GM12875 (cell line): Measurements from ENCODE around the gene GPR35.

Experiments used
- H3K4me3 ChIP-seq: one replicate; pipeline ENCODE4 v1.5.1; 2011; ENCODE audit warnings: low read depth, low read length, control low read depth
- TF ChIP-seq, protein P1 (sequence below): IDR thresholded peaks from 2 replicates; pipeline ENCODE4 v1.5.1; 2011; ENCODE audit warnings: low read depth, mild to moderate bottlenecking, control low read depth, inconsistent platforms, low read length, moderate library complexity, borderline replicate concordance; ENCODE audit not compliant: insufficient read depth

GPR35 gene, protein sequence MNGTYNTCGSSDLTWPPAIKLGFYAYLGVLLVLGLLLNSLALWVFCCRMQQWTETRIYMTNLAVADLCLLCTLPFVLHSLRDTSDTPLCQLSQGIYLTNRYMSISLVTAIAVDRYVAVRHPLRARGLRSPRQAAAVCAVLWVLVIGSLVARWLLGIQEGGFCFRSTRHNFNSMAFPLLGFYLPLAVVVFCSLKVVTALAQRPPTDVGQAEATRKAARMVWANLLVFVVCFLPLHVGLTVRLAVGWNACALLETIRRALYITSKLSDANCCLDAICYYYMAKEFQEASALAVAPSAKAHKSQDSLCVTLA

DNA sequence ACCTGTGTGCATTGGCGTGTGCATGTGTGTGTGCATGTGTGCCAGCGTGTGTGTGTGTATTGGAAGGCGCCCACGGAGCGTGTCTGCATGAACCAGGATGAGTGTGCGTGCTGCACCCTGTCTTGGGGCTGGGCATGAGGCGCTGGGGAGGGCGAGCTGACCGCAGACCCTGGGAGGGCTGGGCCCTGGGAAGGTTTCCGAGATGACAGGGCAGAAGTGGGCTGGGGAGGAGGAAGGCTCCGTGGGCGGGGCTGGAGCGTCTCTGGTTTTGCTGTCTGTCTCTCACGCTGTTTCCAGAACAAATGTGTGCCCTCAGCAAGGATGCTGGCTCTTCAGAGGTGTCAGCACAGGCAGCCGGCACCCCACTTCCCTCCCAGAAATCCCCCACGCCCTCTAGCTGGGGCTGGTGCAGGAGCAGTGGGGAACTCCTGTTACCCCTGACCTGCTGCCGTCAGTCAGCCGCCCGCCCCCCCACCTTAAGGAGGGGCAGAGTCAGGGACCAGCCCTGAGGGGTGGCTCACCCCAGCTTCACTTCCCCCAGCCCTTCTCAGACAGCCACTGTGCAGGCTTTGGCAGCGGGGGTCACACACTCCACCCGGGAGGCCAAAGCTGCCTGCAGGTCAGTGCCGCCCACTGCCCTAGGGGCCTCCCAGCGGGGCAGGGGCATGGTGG lies at the start of gene GPR35:
Gene GPR35 (plus strand): TSS at position 531 of the 672 bp plus-strand sequence. CDS start 4,473 bp downstream, outside the sequence.
- no peak within 1 kb of the TSS for H3K4me3 ChIP-seq
- TF ChIP-seq, protein P1, sequence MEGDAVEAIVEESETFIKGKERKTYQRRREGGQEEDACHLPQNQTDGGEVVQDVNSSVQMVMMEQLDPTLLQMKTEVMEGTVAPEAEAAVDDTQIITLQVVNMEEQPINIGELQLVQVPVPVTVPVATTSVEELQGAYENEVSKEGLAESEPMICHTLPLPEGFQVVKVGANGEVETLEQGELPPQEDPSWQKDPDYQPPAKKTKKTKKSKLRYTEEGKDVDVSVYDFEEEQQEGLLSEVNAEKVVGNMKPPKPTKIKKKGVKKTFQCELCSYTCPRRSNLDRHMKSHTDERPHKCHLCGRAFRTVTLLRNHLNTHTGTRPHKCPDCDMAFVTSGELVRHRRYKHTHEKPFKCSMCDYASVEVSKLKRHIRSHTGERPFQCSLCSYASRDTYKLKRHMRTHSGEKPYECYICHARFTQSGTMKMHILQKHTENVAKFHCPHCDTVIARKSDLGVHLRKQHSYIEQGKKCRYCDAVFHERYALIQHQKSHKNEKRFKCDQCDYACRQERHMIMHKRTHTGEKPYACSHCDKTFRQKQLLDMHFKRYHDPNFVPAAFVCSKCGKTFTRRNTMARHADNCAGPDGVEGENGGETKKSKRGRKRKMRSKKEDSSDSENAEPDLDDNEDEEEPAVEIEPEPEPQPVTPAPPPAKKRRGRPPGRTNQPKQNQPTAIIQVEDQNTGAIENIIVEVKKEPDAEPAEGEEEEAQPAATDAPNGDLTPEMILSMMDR = 0 out of 2 replicates have a peak, but pooled peaks have one; percentile 6

GRCh38 chr2:240576036-240576435 lies 49.2 kb upstream of the GPR35 start:
- H3K4me3 ChIP-seq = no peak overlapping the region
- TF ChIP-seq, protein P1 = no peak

GRCh38 chr2:240576436-240577205 lies 48.7 kb upstream of the GPR35 start:
- H3K4me3 ChIP-seq = no peak overlapping the region
- TF ChIP-seq, protein P1 = no peak

DNA sequence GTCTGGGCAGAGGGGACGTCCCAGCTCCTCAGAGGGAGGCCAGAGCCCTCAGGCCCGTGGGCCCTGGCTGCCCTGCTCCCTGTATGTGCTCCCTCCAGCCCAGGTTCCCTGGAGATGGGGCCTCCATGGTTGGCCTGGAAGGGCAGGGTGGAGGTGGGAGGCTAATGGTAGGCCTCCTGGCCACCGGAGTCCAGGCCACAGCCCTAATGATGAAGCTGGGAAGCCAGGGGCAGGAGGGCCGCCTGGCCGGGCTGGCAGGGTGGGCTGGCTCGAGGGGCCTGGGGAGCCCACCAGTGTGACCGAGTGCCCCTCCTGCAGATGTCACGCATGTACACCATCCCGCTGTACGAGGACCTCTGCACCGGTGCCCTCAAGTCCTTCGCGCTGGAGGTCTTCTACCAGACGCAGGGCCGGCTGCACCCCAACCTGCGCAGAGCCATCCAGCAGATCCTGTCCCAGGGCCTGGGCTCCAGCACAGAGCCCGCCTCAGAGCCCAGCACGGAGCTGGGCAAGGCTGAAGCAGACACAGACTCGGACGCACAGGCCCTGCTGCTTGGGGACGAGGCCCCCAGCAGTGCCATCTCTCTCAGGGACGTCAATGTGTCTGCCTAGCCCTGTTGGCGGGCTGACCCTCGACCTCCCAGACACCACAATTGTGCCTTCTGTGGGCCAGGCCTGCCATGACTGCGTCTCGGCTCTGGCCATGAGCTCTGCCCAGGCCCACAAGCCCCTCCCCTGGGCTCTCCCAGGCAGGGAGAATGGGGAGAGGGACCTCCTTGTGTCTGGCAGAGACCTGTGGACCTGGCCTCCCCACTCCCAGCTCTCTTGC lies 47.8 kb upstream of the GPR35 start:
- TF ChIP-seq, protein P1 = no peak
- no peak overlapping the region for H3K4me3 ChIP-seq

GRCh38 chr2:240578110-240578450 lies 47.2 kb upstream of the GPR35 start:
- H3K4me3 ChIP-seq = no peak overlapping the region
- TF ChIP-seq, protein P1 = no peak

DNA sequence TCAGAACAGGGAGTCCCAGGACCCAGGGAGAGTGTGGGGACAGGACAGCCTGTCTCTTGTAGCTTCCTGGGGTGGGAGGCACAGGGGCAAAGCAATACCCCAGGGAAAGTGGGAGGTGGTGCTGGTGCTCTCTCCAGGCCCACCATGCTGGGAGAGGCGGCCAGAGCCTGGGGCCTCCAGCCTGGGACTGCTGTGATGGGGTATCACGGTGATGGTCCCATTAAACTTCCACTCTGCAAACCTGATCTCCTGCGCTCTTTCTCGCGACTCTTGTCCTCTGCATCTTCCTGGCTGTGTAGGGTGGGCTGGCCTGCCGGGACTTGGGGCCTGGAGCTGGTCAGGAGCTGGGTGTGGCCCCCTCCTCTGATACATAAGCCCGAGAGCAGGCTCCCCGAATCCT lies 46.8 kb upstream of the GPR35 start:
- TF ChIP-seq, protein P1 = no peak
- H3K4me3 ChIP-seq = no peak overlapping the region
